Endothelial cell of umbilical vein (primary cell): ENCODE data around the gene COMT. TPM values are rescaled to one million over a fixed set of nuclear protein-coding genes. Genes with fewer than 3 reads are reported as not detected.

ENCODE experiments used
- BruUV-seq: library from RNA; stranded (reverse); fragments of 400-500 nt; replicated peaks from 2 replicates; lab custom pipeline; 2021; lab: Mats Ljungman, UMichigan
- CTCF ChIA-PET: fragments of 300-600, 350-600 bp; sonication (Branson Sonifier 250); formaldehyde crosslinking; loops from one replicate; lab custom pipeline; 2021; ENCODE audit warnings: antibody characterized with exemption, inconsistent platforms; lab: Charles Lee
- POLR2A ChIA-PET: fragments of 300-600, 350-600 bp; sonication (Branson Sonifier 250); formaldehyde crosslinking; loops from one replicate; lab custom pipeline; 2021; ENCODE audit warnings: antibody characterized with exemption, inconsistent platforms; lab: Charles Lee
- DNase-seq: peaks from one replicate; pipeline ENCODE4 v3.0.0-alpha.2; 2011; ENCODE audit warnings: low read depth, low spot score
- FAIRE-seq: peaks from 2 replicates; lab custom pipeline; 2011; peaks lifted over from hg19 to GRCh38; lab: Jason Lieb, UNC
- H2AFZ ChIP-seq: 2 replicates; pipeline ENCODE4 v1.6.0; 2012; ENCODE audit warnings: low read depth, low read length, control low read depth, inconsistent platforms
- H3K27ac ChIP-seq: 2 replicates; pipeline ENCODE4 v1.5.1; 2011; ENCODE audit warnings: low read depth, mild to moderate bottlenecking, control low read depth, low read length, moderate library complexity; ENCODE audit not compliant: insufficient read depth
- H3K27me3 ChIP-seq, 2 experiments: 2 replicates each; pipeline versions ENCODE4 v1.6.0 to v1.6.1; 2011; ENCODE audit warnings: low read length in 2 of 2, mixed read lengths in 1 of 2; ENCODE audit not compliant: control insufficient read depth in 2 of 2, insufficient read depth in 2 of 2
- H3K36me3 ChIP-seq, 2 experiments: 2 replicates in 1 of 2; 3 replicates in 1 of 2; pipeline ENCODE4 v1.5.1; 2011; ENCODE audit warnings: low read length in 2 of 2, mild to moderate bottlenecking in 1 of 2, moderate library complexity in 1 of 2; ENCODE audit not compliant: control insufficient read depth in 2 of 2, insufficient read depth in 2 of 2; ENCODE audit errors: extremely low read depth in 1 of 2
- H3K4me1 ChIP-seq: 3 replicates; pipeline ENCODE4 v1.5.1; 2011; ENCODE audit warnings: mild to moderate bottlenecking, low read length; ENCODE audit not compliant: control insufficient read depth, insufficient read depth; ENCODE audit errors: extremely low read depth
- H3K4me2 ChIP-seq: 2 replicates; pipeline ENCODE4 v1.6.1; 2011; ENCODE audit warnings: low read length, control low read depth, mixed read lengths; ENCODE audit not compliant: insufficient read depth
- H3K4me3 ChIP-seq, 3 experiments: fragments of 200-600 bp in 1 of 3; sonication (generic), shearing (Covaris generic) in 1 of 3; replicated peaks in 1 of 3; 2 replicates each; pipeline ENCODE4 v1.5.1; 2011 to 2016; ENCODE audit warnings: control low read depth in 3 of 3, low read length in 3 of 3, mild to moderate bottlenecking in 2 of 3, inconsistent platforms in 1 of 3, low read depth in 1 of 3, moderate library complexity in 1 of 3; ENCODE audit not compliant: insufficient read depth in 1 of 3
- H3K79me2 ChIP-seq: 2 replicates; pipeline ENCODE4 v1.6.0; 2012; ENCODE audit warnings: low read length, inconsistent platforms; ENCODE audit not compliant: control insufficient read depth, insufficient read depth
- H3K9ac ChIP-seq: replicated peaks from 2 replicates; pipeline ENCODE3; 2011; ENCODE audit warnings: low read length, control low read depth; ENCODE audit not compliant: insufficient read depth; ENCODE audit errors: extremely low read depth
- H3K9me1 ChIP-seq: replicated peaks from 3 replicates; pipeline ENCODE4 v1.6.0; 2011; ENCODE audit warnings: mild to moderate bottlenecking, low read length; ENCODE audit not compliant: control insufficient read depth, insufficient read depth; ENCODE audit errors: extremely low read depth
- H3K9me3 ChIP-seq: replicated peaks from 2 replicates; pipeline ENCODE4 v1.5.1; 2012; ENCODE audit warnings: low read length, inconsistent platforms; ENCODE audit not compliant: control insufficient read depth, insufficient read depth
- H4K20me1 ChIP-seq: replicated peaks from 2 replicates; pipeline ENCODE3; 2011; ENCODE audit warnings: mild to moderate bottlenecking, low read length; ENCODE audit not compliant: control insufficient read depth, insufficient read depth; ENCODE audit errors: extremely low read depth
- CTCF ChIP-seq, 2 donors: IDR thresholded peaks; 1 replicate in 1 of 2; 2 replicates in 1 of 2; pipeline ENCODE4 v1.5.1; 2011; ENCODE audit warnings: low read length in 2 of 2, mild to moderate bottlenecking in 2 of 2, moderate library complexity in 2 of 2, control low read depth in 1 of 2, inconsistent platforms in 1 of 2, low read depth in 1 of 2; ENCODE audit not compliant: insufficient read depth in 1 of 2; ENCODE audit errors: extremely low read depth in 1 of 2
- FOS ChIP-seq: IDR thresholded peaks from 2 replicates; pipeline ENCODE4 v1.6.1; 2011; ENCODE audit warnings: mild to moderate bottlenecking, low read length, moderate library complexity, borderline replicate concordance; ENCODE audit not compliant: insufficient read depth
- GATA2 ChIP-seq: IDR thresholded peaks from 2 replicates; pipeline ENCODE4 v1.7.0; 2011; ENCODE audit warnings: low read depth, mild to moderate bottlenecking, moderate library complexity, mixed read lengths, low read length; ENCODE audit not compliant: insufficient read length, insufficient read depth
- MAX ChIP-seq: IDR thresholded peaks from 2 replicates; pipeline ENCODE4 v1.6.1; 2011; ENCODE audit not compliant: insufficient read depth, insufficient read length
- MYC ChIP-seq: IDR thresholded peaks from one replicate; pipeline ENCODE4 v1.6.1; 2011; ENCODE audit warnings: mild to moderate bottlenecking, low read depth, low read length
- POLR2AphosphoS5 ChIP-seq: IDR thresholded peaks from 2 replicates; pipeline ENCODE4 v1.6.1; 2012; ENCODE audit warnings: low read depth, mild to moderate bottlenecking, control low read depth, low read length, moderate library complexity; ENCODE audit not compliant: insufficient read depth
- dilution Hi-C: fragments of 300-500 bp; cut with MboI; formaldehyde crosslinking; loops from one replicate; pipeline ENCODE4 v1.15.0; 2019; ENCODE audit warnings: low sequenced_read_pairs; ENCODE audit not compliant: extremely low pct_ligation_motif_present
- intact Hi-C: fragments of 100-400 bp; cut with micrococcal nuclease; formaldehyde crosslinking; loops from one replicate; pipeline ENCODE4 v1.10.0; 2022
- polyA plus RNA-seq, 4 experiments: library from polyadenylated mRNA; depleted of rRNA in 3 of 4; stranded (reverse) in 3 of 4; unstranded in 1 of 4; fragments of >200 nt; gene quantifications; 2 replicates each; pipeline versions ENCODE4 v1.2.1 to v1.2.3, GENCODE V29; 2011 to 2012; ENCODE audit warnings: missing spikeins in 1 of 4
- total RNA-seq: library from RNA; stranded (reverse); gene quantifications from 2 replicates; pipeline ENCODE4 v1.2.3, GENCODE V29; 2021

COMT gene
- total and polyA plus RNA-seq, 2 donors (not counting 3 experiments of a cell fraction or from before 2014, with no cell fraction given) = 221 to 537 TPM

- Histone ChIP-seq H3K27ac (no peak overlapping the region), H4K20me1 (no peaks in the 10 kb centered on the region), H3K9me3 (no peaks in the 10 kb centered on the region), H3K4me2 (no peak overlapping the region), H3K79me2 (no peaks in the 10 kb centered on the region), H3K4me1 (no peaks in the 10 kb centered on the region), H3K4me3 (no peak overlapping the region), H3K27me3 (no peaks in the 10 kb centered on the region), H2AFZ (no peak overlapping the region), H3K9ac (no peak overlapping the region), H3K36me3 (no peaks in the 10 kb centered on the region), H3K9me1 (no peaks in the 10 kb centered on the region)
- CTCF ChIA-PET = no interaction called here
- intact Hi-C loops = no loop called here
- POLR2A ChIA-PET = no interaction called here
- dilution Hi-C loops = no loop called here
- no TSS peak for BruUV-seq
- DNase-seq (no peak), FAIRE-seq (no peak)
- no peak for TF ChIP-seq CTCF (IDR thresholded peaks at IDR 0.05; ENCODE audit: extremely low read depth in 1 of 2, insufficient read depth in 1 of 2, low read depth in 1 of 2, low read length in 2 of 2)
- TF ChIP-seq MAX = no peak
- TF ChIP-seq GATA2 = no peak
- no peak for TF ChIP-seq FOS
- TF ChIP-seq MYC = no peak
Observed at GRCh38 chr22:19992921-19993355, 51.4 kb downstream of the COMT start.

GRCh38 chr22:19993926-19994325 is 52.4 kb downstream of the COMT start:
- Histone ChIP-seq H4K20me1 (no peaks in the 10 kb centered on the region), H3K27me3 (no peaks in the 10 kb centered on the region), H3K9ac (no peak overlapping the region), H3K79me2 (no peaks in the 10 kb centered on the region), H3K9me1 (no peaks in the 10 kb centered on the region), H3K36me3 (no peaks in the 10 kb centered on the region), H3K4me1 (peaks cover 7% of the 10 kb centered on the region), H3K27ac (no peak overlapping the region), H3K9me3 (no peaks in the 10 kb centered on the region), H2AFZ (no peak overlapping the region), H3K4me3 (no peak overlapping the region), H3K4me2 (no peak overlapping the region)
- no TSS peak for BruUV-seq
- ChIA-PET POLR2A (no interaction called here), CTCF (no interaction called here)
- dilution Hi-C loops (no loop called here), intact Hi-C loops (loop anchor here (2.0 kb wide), 1 partner anchor 19 kb away; no protein-coding TSS in a partner anchor)
- no peak for FAIRE-seq
- no peak for DNase-seq
- no peak for TF ChIP-seq POLR2AphosphoS5
- no peak for TF ChIP-seq GATA2
